Muscle layer of colon (tissue), 2 donors: ENCODE measurements around the gene FANCE.

Source experiments
- H3K27ac ChIP-seq: one replicate; pipeline ENCODE4 v1.7.0; 2013; ENCODE audit warnings: low read depth, mild to moderate bottlenecking, low read length, moderate library complexity
- H3K27me3 ChIP-seq, 2 donors: one replicate each; pipeline ENCODE4 v1.7.0; 2013; ENCODE audit warnings: low read length in 2 of 2, mild to moderate bottlenecking in 2 of 2; ENCODE audit not compliant: insufficient read depth in 2 of 2, control insufficient read depth in 1 of 2
- H3K36me3 ChIP-seq: one replicate; pipeline ENCODE4 v1.7.0; 2013; ENCODE audit warnings: mild to moderate bottlenecking, low read length; ENCODE audit not compliant: insufficient read depth
- H3K4me1 ChIP-seq: one replicate; pipeline ENCODE4 v1.7.0; 2013; ENCODE audit warnings: mild to moderate bottlenecking, low read length; ENCODE audit not compliant: insufficient read depth
- H3K4me3 ChIP-seq, 2 donors: one replicate each; pipeline ENCODE4 v1.7.0; 2013; ENCODE audit warnings: low read length in 2 of 2, low read depth in 1 of 2, mild to moderate bottlenecking in 1 of 2, moderate library complexity in 1 of 2
- H3K9ac ChIP-seq: one replicate; pipeline ENCODE4 v1.7.0; 2013; ENCODE audit warnings: low read length
- H3K9me3 ChIP-seq: one replicate; pipeline ENCODE4 v1.7.0; 2013; ENCODE audit warnings: mild to moderate bottlenecking, low read length
- donor health status: abdominal sarcoma.
- donor health status: Adenocarcinoma of cecum.

The FANCE gene

DNA sequence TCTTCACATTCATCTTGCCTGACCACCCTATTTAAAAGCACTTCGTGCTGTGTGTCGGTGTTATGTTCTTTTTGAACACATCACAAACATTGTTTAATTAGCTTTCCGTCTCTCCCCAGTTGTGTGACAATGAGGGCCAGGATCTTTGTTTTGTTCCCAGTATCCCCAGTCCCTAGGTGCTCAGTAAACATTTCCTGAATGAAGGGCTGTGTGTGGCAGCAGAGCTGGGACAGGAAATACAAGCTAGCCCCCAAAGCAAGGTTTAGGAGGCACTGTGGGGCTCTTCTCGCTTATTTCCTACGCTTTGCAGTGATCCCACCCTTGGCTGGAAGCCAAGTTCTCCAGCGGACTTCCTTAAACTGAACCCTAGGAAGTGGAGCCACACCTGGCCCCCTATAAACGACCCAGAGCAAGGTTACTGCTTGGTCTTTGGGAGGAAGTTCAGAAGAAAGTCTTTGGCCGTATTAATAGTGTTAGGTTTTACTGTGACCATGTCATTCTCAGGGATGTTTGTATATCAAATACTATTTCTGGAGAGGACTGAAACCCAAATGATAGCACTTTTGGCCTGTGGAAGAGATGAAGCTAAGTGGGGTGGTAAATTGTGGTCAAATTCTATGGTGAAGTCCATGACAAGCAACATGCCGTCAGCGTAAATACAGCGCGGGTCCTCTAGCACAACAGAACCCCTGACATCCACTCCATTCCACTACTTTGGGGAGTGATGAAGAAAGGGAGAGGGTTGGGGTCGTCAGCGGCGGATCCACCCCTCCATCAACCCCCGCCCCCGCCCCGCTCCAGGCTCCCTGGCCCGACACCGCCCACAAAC lies 570 bp upstream of the FANCE start:
- Histone ChIP-seq H3K36me3 (no peaks in the 10 kb centered on the region), H3K9me3 (no peaks in the 10 kb centered on the region), H3K4me3 (peak overlapping the region in 1 of 2 donors; percentile 58), H3K9ac (no peak overlapping the region), H3K27me3 (no peaks in the 10 kb centered on the region), H3K4me1 (peaks cover 15% of the 10 kb centered on the region), H3K27ac (no peak overlapping the region)

DNA sequence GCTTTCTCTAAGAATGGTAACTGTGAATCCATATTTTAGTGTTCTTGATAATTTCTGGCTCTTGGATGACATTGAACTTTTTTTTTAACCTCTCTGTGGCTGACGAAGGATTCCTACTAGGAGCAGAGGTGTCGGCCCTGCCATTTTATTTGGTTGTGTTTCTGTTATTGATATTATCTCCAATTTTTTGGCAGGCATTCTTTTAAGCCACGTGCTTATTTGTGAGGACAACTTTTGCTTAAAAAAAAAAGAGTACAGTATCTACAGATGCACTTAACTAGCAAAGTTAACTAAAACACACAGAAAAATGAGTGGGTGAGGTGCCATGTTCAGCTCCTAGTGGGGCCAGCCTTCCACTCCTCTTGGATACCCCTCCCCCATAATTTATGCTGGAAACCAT lies 1.1 kb downstream of the FANCE start:
- no peaks in the 10 kb centered on the region for H3K27me3 ChIP-seq
- H3K9ac ChIP-seq = no peak overlapping the region
- H3K9me3 ChIP-seq = no peaks in the 10 kb centered on the region
- no peak overlapping the region for H3K27ac ChIP-seq
- H3K36me3 ChIP-seq = peaks cover 7% of the 10 kb centered on the region
- peaks cover 15% of the 10 kb centered on the region for H3K4me1 ChIP-seq
- H3K4me3 ChIP-seq = peak overlapping the region in 1 of 2 donors; percentile 58

GRCh38 chr6:35454391-35455110 lies 2.4 kb downstream of the FANCE start:
- H3K27me3 ChIP-seq = no peaks in the 10 kb centered on the region
- peaks cover 15% of the 10 kb centered on the region for H3K4me1 ChIP-seq
- no peak overlapping the region for H3K4me3 ChIP-seq
- H3K27ac ChIP-seq = no peak overlapping the region
- H3K36me3 ChIP-seq = peaks cover 7% of the 10 kb centered on the region
- no peaks in the 10 kb centered on the region for H3K9me3 ChIP-seq
- H3K9ac ChIP-seq = no peak overlapping the region

DNA sequence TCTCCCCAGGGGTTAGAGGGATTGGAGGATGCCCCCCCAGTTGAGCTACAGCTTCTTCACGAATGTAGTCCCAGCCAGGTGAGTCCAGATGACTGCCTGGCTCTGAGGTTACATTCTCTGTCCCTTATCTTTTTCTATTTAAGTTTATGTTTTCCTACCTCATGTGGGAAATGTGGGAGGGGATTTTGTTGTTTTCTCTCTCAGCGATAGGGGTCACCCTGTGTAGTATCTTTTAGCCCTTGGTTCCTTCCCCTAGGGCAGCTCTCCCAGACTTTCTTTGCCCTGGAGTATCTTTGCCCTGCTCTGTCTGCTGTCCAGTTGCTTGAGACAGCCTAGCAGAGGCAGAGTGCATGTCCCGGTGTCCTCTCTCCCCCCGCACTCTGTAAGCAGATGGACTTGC lies 5.8 kb downstream of the FANCE start:
- Histone ChIP-seq H3K9me3 (no peaks in the 10 kb centered on the region), H3K36me3 (peaks cover 7% of the 10 kb centered on the region)

GRCh38 chr6:35461270-35461669 lies 9.1 kb downstream of the FANCE start:
- H3K36me3 ChIP-seq = peaks cover 7% of the 10 kb centered on the region

More for the DNA sequence above, 5.8 kb downstream of the FANCE start:
- H3K27me3 ChIP-seq = no peaks in the 10 kb centered on the region
- H3K27ac ChIP-seq = no peak overlapping the region
- H3K4me3 ChIP-seq = no peak overlapping the region
- no peak overlapping the region for H3K9ac ChIP-seq
- H3K4me1 ChIP-seq = peaks cover 7% of the 10 kb centered on the region

GRCh38 chr6:35463292-35463691 lies 11.2 kb downstream of the FANCE start:
- Histone ChIP-seq H3K27ac (no peak overlapping the region), H3K9ac (no peak overlapping the region), H3K9me3 (no peaks in the 10 kb centered on the region), H3K36me3 (no peaks in the 10 kb centered on the region), H3K27me3 (no peaks in the 10 kb centered on the region), H3K4me1 (no peaks in the 10 kb centered on the region), H3K4me3 (no peak overlapping the region)

More at GRCh38 chr6:35461270-35461669, 9.1 kb downstream of the FANCE start:
- no peak overlapping the region for H3K4me3 ChIP-seq
- H3K27ac ChIP-seq = no peak overlapping the region
- H3K9ac ChIP-seq = no peak overlapping the region
- H3K9me3 ChIP-seq = no peaks in the 10 kb centered on the region
- no peaks in the 10 kb centered on the region for H3K4me1 ChIP-seq
- H3K27me3 ChIP-seq = no peaks in the 10 kb centered on the region

- H3K4me1 ChIP-seq = peaks cover 13% of the 10 kb centered on the region
- H3K9ac ChIP-seq = no peak overlapping the region
- H3K9me3 ChIP-seq = no peaks in the 10 kb centered on the region
- no peak overlapping the region for H3K27ac ChIP-seq
- peaks cover 14% of the 10 kb centered on the region for H3K36me3 ChIP-seq
- no peak overlapping the region for H3K4me3 ChIP-seq
- no peaks in the 10 kb centered on the region for H3K27me3 ChIP-seq
These were observed 13.5 kb downstream of the FANCE start for GRCh38 chr6:35465646-35466045.

- H3K36me3 ChIP-seq = peaks cover 35% of the 10 kb centered on the region
- H3K9ac ChIP-seq = peak within 1 kb of the TSS; percentile 91
- H3K4me1 ChIP-seq = peaks cover 29% of the 10 kb centered on the region
- no peaks in the 10 kb centered on the region for H3K27me3 ChIP-seq
- H3K27ac ChIP-seq = peak within 1 kb of the TSS; percentile 93
- no peaks in the 10 kb centered on the region for H3K9me3 ChIP-seq
- H3K4me3 ChIP-seq = peak within 1 kb of the TSS; percentile 75 to 80
These were observed 16.2 kb downstream of the FANCE start, which contains the start of gene RPL10A for GRCh38 chr6:35468181-35468979. RPL10A (plus strand) TSS chr6:35468401; CDS start chr6:35468435, 34 bp downstream.

- H3K9me3 ChIP-seq = no peaks in the 10 kb centered on the region
- peaks cover 40% of the 10 kb centered on the region for H3K36me3 ChIP-seq
- peak overlapping the region; percentile 75 to 80 for H3K4me3 ChIP-seq
- no peaks in the 10 kb centered on the region for H3K27me3 ChIP-seq
- H3K27ac ChIP-seq = peak overlapping the region; percentile 93
- peaks cover 29% of the 10 kb centered on the region for H3K4me1 ChIP-seq
- H3K9ac ChIP-seq = peak overlapping the region; percentile 91
These were observed 17.0 kb downstream of the FANCE start for GRCh38 chr6:35468980-35469750.

DNA sequence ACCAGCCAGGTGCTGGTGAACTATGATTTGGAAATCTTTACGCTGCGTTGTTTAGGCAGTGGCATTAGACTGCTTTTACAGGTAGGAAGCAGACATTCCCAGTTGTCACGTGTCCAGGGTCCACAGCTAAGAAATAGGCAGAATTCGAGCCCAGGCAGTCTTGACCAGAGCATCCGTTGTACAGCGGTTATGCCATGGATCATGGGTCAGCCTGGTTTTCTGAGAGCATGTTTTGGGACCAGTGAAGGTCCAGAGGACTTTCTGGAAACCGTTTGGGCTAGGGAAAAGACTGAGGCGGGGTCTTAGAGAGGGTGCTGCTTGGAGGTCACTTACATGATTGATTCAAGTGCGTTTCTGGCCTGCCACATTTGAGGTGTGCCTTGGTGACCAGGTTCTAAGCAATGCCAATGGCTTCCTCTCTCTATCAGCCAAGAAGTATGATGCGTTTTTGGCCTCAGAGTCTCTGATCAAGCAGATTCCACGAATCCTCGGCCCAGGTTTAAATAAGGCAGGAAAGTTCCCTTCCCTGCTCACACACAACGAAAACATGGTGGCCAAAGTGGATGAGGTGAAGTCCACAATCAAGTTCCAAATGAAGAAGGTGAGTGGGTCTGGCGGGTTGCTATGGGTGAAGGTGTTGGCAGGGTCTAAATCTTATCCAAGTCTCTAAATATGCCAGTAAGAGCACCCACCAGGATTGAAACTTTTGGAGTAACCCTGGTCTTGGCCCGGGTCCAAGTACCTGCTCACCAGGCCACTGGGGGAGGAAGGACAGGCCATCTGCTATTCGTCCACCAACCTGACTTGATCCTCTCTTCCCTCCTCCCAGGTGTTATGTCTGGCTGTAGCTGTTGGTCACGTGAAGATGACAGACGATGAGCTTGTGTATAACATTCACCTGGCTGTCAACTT lies 17.9 kb downstream of the FANCE start:
- H3K36me3 ChIP-seq = peaks cover 48% of the 10 kb centered on the region
- H3K27me3 ChIP-seq = no peaks in the 10 kb centered on the region
- peak overlapping the region; percentile 93 for H3K27ac ChIP-seq
- peak overlapping the region; percentile 75 to 80 for H3K4me3 ChIP-seq
- H3K4me1 ChIP-seq = peaks cover 29% of the 10 kb centered on the region
- H3K9me3 ChIP-seq = no peaks in the 10 kb centered on the region
- peak overlapping the region; percentile 91 for H3K9ac ChIP-seq
